GM23338 (cell line): ENCODE results near the gene ALG14. TPM values are rescaled to one million over a fixed set of nuclear protein-coding genes. Genes with fewer than 3 reads are reported as not detected.

Source experiments
- ATAC-seq: fragments of 200-7000 bp; cut with Tn5 transposase; 3 replicates; pipeline ENCODE4 v1.9.1; 2020
- DNase-seq: peaks from one replicate; pipeline ENCODE4 v3.0.0-alpha.2; 2015; ENCODE audit warnings: low spot score
- H2AFZ ChIP-seq: fragments of 200-600 bp; sonication (generic); 2 replicates; pipeline ENCODE4 v1.8.0; 2016; ENCODE audit warnings: antibody characterized with exemption, mild to moderate bottlenecking, moderate library complexity
- H3F3A ChIP-seq: fragments of 200-600 bp; sonication (generic); replicated peaks from 2 replicates; pipeline ENCODE4 v1.8.0; 2017; ENCODE audit warnings: antibody characterized with exemption, mixed run types, low read depth
- H3K27ac ChIP-seq: fragments of 200-600 bp; sonication (generic); 2 replicates; pipeline ENCODE4 v1.6.1; 2016; ENCODE audit warnings: low read depth
- H3K27me3 ChIP-seq: fragments of 200-600 bp; sonication (generic); 2 replicates; pipeline ENCODE4 v1.8.0; 2016; ENCODE audit warnings: mild to moderate bottlenecking, mixed run types, moderate library complexity; ENCODE audit not compliant: insufficient read depth
- H3K36me3 ChIP-seq: fragments of 200-600 bp; sonication (generic); 2 replicates; pipeline ENCODE4 v1.8.0; 2016; ENCODE audit warnings: mild to moderate bottlenecking; ENCODE audit not compliant: insufficient read depth
- H3K4me1 ChIP-seq: fragments of 200-600 bp; sonication (generic); 2 replicates; pipeline ENCODE4 v1.8.0; 2016; ENCODE audit warnings: mild to moderate bottlenecking, moderate library complexity; ENCODE audit not compliant: insufficient read depth
- H3K4me2 ChIP-seq: fragments of 200-600 bp; sonication (generic); 2 replicates; pipeline ENCODE4 v1.7.1; 2017; ENCODE audit warnings: mixed run types
- H3K4me3 ChIP-seq: fragments of 200-600 bp; sonication (generic); 2 replicates; pipeline ENCODE4 v1.6.1; 2016; ENCODE audit warnings: mixed run types
- H3K79me2 ChIP-seq: fragments of 200-600 bp; sonication (generic); replicated peaks from 2 replicates; pipeline ENCODE4 v1.8.0; 2017; ENCODE audit warnings: mild to moderate bottlenecking; ENCODE audit not compliant: insufficient read depth
- H3K9me2 ChIP-seq: fragments of 200-600 bp; sonication (generic); 2 replicates; pipeline ENCODE4 v1.8.0; 2017; ENCODE audit not compliant: insufficient read depth
- H4K20me1 ChIP-seq: fragments of 200-600 bp; sonication (generic); replicated peaks from 2 replicates; pipeline ENCODE4 v1.8.0; 2017; ENCODE audit warnings: mild to moderate bottlenecking; ENCODE audit not compliant: insufficient read depth
- H3K27ac Mint-ChIP-seq: 2 replicates; pipeline ENCODE4 v1.8.0; 2020; ENCODE audit warnings: inconsistent platforms, mild to moderate bottlenecking, moderate library complexity, mixed read lengths
- H3K27me3 Mint-ChIP-seq: 3 replicates; pipeline ENCODE4 v1.8.0; 2022; ENCODE audit warnings: low read depth, mild to moderate bottlenecking, moderate library complexity, mixed read lengths, inconsistent platforms; ENCODE audit not compliant: insufficient read depth, poor library complexity
- H3K36me3 Mint-ChIP-seq: 3 replicates; pipeline ENCODE4 v1.8.0; 2021; ENCODE audit warnings: low read depth, mild to moderate bottlenecking, inconsistent platforms, moderate library complexity, mixed read lengths
- H3K4me1 Mint-ChIP-seq: 3 replicates; pipeline ENCODE4 v1.8.0; 2020; ENCODE audit warnings: mild to moderate bottlenecking, inconsistent platforms, mixed read lengths
- H3K4me3 Mint-ChIP-seq: 3 replicates; pipeline ENCODE4 v1.8.0; 2021; ENCODE audit warnings: moderate library complexity, mild to moderate bottlenecking, inconsistent platforms, mixed read lengths
- H3K9me3 Mint-ChIP-seq: 3 replicates; pipeline ENCODE4 v1.8.0; 2020; ENCODE audit warnings: moderate library complexity, mild to moderate bottlenecking, inconsistent platforms, mixed read lengths
- ETS1 ChIP-seq: IDR thresholded peaks from 2 replicates; pipeline ENCODE4 v1.6.1; 2016; ENCODE audit warnings: antibody characterized with exemption
- JUNB ChIP-seq: IDR thresholded peaks from one replicate; pipeline ENCODE4 v1.6.1; 2016; ENCODE audit warnings: antibody characterized with exemption; ENCODE audit not compliant: unreplicated experiment
- REST ChIP-seq: IDR thresholded peaks from one replicate; pipeline ENCODE4 v1.6.1; 2018; ENCODE audit warnings: antibody characterized with exemption; ENCODE audit not compliant: unreplicated experiment
- ZNF114 ChIP-seq: fragments of 250-450 bp; sonication (Bioruptor Pico); IDR thresholded peaks from 2 replicates; pipeline ENCODE4 v1.5.0; 2020; ENCODE audit warnings: mild to moderate bottlenecking, moderate library complexity
- ZNF331 ChIP-seq: fragments of 250-450 bp; sonication (Bioruptor Pico); IDR thresholded peaks from 2 replicates; pipeline ENCODE4 v1.5.0; 2020; ENCODE audit warnings: low read depth, mild to moderate bottlenecking, moderate library complexity
- ZNF462 ChIP-seq: fragments of 250-450 bp; sonication (Bioruptor Pico); IDR thresholded peaks from 2 replicates; pipeline ENCODE4 v1.5.0; 2020; ENCODE audit warnings: mild to moderate bottlenecking, moderate library complexity
- polyA plus RNA-seq: library from polyadenylated mRNA; unstranded; fragments of >200 nt; fragmentation: Nextera tagmentation; extraction: Ambion mirVana; gene quantifications from 2 replicates; pipeline ENCODE4 v1.2.1, GENCODE V29; 2016
- total RNA-seq: library from RNA; depleted of rRNA; stranded (reverse); fragments of >200 nt; shearing (Covaris generic); gene quantifications from 2 replicates; pipeline ENCODE4 v1.2.3, GENCODE V29; 2014

Gene ALG14
- total and polyA plus RNA-seq, 2 experiments from 2014 or later, result 0.42 to 2.8 TPM

GRCh38 chr1:95003433-95003738 is 69.4 kb downstream of the ALG14 start (continued):
- no peak for TF ChIP-seq REST
- TF ChIP-seq ZNF114, result no peak
- no peak for TF ChIP-seq ZNF331 (CRISPR knock-in tag)

GRCh38 chr1:95002540-95003432 is 70.0 kb downstream of the ALG14 start:
- H3K27ac Mint-ChIP-seq, result 0 out of 2 replicates have a peak overlapping the region, but pooled peaks have one; percentile 17
- H3K27ac ChIP-seq, result no peak overlapping the region; the same call in 1 of the 2 replicates
- TF ChIP-seq JUNB (no peak), ZNF114 (no peak)

GRCh38 chr1:95002164-95002539 is 70.6 kb downstream of the ALG14 start:
- Histone ChIP-seq H4K20me1 (no peaks in the 10 kb centered on the region), H3K4me2 (no peak overlapping the region), H3K4me3 (no peak overlapping the region), H3K36me3 (no peaks in the 10 kb centered on the region), H3K27ac (no peak overlapping the region), H3K79me2 (no peaks in the 10 kb centered on the region), H3K27me3 (no peaks in the 10 kb centered on the region), H2AFZ (0 out of 2 replicates have a peak overlapping the region, but pooled peaks have one; percentile 24), H3F3A (0 out of 2 replicates have a peak, but pooled peaks cover 2% of the 10 kb centered on the region), H3K4me1 (no peaks in the 10 kb centered on the region), H3K9me2 (no peaks in the 10 kb centered on the region)
- H3K36me3 Mint-ChIP-seq, result no peaks in the 10 kb centered on the region
- no peak overlapping the region for H3K27ac Mint-ChIP-seq
- H3K4me3 Mint-ChIP-seq, result no peak overlapping the region
- H3K4me1 Mint-ChIP-seq, result peaks cover 31% of the 10 kb centered on the region
- ATAC-seq, result peak; percentile 40
- H3K27me3 Mint-ChIP-seq, result peaks cover 1% of the 10 kb centered on the region
- H3K9me3 Mint-ChIP-seq, result no peaks in the 10 kb centered on the region
- DNase-seq, result no peak
- TF ChIP-seq ETS1 (no peak), ZNF462 (CRISPR knock-in tag) (no peak), ZNF331 (CRISPR knock-in tag) (no peak)

More at GRCh38 chr1:95002540-95003432, 70.0 kb downstream of the ALG14 start:
- Histone ChIP-seq H3K4me1 (no peaks in the 10 kb centered on the region), H3K79me2 (no peaks in the 10 kb centered on the region), H3K36me3 (no peaks in the 10 kb centered on the region), H3K4me3 (no peak overlapping the region), H3K9me2 (no peaks in the 10 kb centered on the region), H3K4me2 (no peak overlapping the region), H2AFZ (peak overlapping the region; percentile 72; the same call in 1 of the 2 replicates), H3F3A (0 out of 2 replicates have a peak, but pooled peaks cover 2% of the 10 kb centered on the region), H3K27me3 (no peaks in the 10 kb centered on the region), H4K20me1 (no peaks in the 10 kb centered on the region)
- DNase-seq (no peak), ATAC-seq (peak; percentile 20; the same call in 1 of the 3 replicates)
- Mint-ChIP-seq H3K9me3 (no peaks in the 10 kb centered on the region), H3K4me3 (no peak overlapping the region), H3K4me1 (peaks cover 29% of the 10 kb centered on the region), H3K27me3 (peaks cover 1% of the 10 kb centered on the region), H3K36me3 (no peaks in the 10 kb centered on the region)
